ENCODE measurements around the gene PLK5.

The PLK5 gene

GRCh38 chr19:1554968-1555367, 31.1 kb downstream of the PLK5 start:
- H3K9ac ChIP-seq, result no peak overlapping the region

DNA sequence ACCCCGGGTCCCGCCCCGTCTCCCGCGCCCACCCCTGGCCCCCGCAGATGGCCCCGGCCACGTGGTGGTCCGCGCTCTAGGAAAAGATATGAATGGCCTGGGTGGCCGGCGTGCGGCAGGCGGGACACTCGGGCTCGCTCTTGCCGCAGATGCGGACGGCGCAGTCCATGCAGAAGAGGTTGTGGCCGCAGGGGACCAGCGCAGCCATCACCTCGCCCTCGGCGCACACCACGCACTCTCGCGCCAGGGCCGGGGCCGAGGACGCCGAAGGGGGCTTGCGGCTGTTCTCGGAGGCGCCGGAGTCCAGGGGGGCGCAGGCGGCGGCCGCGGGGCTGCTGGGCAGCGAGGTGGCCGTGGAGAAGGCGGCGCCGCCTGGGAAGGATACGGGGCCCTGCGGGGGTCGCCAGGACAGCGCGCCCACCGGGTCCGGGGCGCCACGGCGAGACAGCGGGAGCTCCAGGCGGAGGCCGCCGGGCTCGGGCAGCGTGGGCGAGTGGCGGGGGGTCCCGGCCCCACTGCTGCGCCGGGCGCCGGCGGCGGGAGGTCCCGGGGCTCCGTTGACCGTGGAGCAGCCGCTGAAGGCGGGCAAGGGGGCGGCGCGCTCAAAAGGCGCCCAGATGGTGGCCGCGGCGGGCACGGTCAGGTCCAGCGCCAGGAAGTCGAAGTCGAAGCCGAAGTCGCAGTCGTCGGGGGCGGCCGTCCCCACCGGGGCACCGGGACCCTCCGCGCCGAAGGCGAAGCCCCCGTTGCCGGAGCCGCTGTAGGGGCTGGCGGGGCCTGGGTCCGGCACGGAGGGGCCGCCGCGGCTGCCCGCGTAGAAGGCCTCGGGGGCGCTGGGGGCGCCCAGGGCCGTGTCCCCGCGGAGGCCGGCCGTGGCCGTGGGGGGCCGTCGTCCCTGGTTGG, 31.9 kb downstream of the PLK5 start:
- no peaks in the 10 kb centered on the region for H3K36me3 ChIP-seq (ENCODE audit: insufficient read depth)

More at GRCh38 chr19:1554968-1555367, 31.1 kb downstream of the PLK5 start:
- Histone ChIP-seq H3K27me3 (ENCODE audit: insufficient read depth, low read depth) (peaks cover 3% of the 10 kb centered on the region; the same call in 1 of the 2 replicates), H3K4me3 (IDR thresholded peaks at IDR 0.05; ENCODE audit: insufficient read depth, low read depth, low read length) (no peak overlapping the region), H4K20me1 (ENCODE audit: insufficient read depth) (no peaks in the 10 kb centered on the region), H3K4me1 (ENCODE audit: low read depth, poor library complexity, severe bottlenecking) (no peaks in the 10 kb centered on the region), H3K27ac (no peak overlapping the region), H3K36me3 (ENCODE audit: insufficient read depth) (no peaks in the 10 kb centered on the region), H3K79me2 (ENCODE audit: insufficient read depth, low read depth) (no peaks in the 10 kb centered on the region), H3K4me2 (no peak overlapping the region), H2AFZ (ENCODE audit: low read depth) (no peak overlapping the region)
- TF ChIP-seq, protein P1, sequence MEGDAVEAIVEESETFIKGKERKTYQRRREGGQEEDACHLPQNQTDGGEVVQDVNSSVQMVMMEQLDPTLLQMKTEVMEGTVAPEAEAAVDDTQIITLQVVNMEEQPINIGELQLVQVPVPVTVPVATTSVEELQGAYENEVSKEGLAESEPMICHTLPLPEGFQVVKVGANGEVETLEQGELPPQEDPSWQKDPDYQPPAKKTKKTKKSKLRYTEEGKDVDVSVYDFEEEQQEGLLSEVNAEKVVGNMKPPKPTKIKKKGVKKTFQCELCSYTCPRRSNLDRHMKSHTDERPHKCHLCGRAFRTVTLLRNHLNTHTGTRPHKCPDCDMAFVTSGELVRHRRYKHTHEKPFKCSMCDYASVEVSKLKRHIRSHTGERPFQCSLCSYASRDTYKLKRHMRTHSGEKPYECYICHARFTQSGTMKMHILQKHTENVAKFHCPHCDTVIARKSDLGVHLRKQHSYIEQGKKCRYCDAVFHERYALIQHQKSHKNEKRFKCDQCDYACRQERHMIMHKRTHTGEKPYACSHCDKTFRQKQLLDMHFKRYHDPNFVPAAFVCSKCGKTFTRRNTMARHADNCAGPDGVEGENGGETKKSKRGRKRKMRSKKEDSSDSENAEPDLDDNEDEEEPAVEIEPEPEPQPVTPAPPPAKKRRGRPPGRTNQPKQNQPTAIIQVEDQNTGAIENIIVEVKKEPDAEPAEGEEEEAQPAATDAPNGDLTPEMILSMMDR (conservative IDR thresholded peaks at IDR 0.05; ENCODE audit: low read depth, low read length), result no peak

GRCh38 chr19:1556390-1557070, 32.7 kb downstream of the PLK5 start:
- H4K20me1 ChIP-seq (ENCODE audit: insufficient read depth), result no peaks in the 10 kb centered on the region
- H3K4me3 ChIP-seq (IDR thresholded peaks at IDR 0.05; ENCODE audit: insufficient read depth, low read depth, low read length), result no peak overlapping the region
- no peak overlapping the region for H3K27ac ChIP-seq
- H3K27me3 ChIP-seq (ENCODE audit: insufficient read depth, low read depth), result peaks cover under 1% of the 10 kb centered on the region; the same call in 1 of the 2 replicates
- no peak overlapping the region for H2AFZ ChIP-seq (ENCODE audit: low read depth)
- TF ChIP-seq, protein P1 (conservative IDR thresholded peaks at IDR 0.05; ENCODE audit: low read depth, low read length), result no peak
- no peak overlapping the region for H3K4me2 ChIP-seq
- H3K36me3 ChIP-seq (ENCODE audit: insufficient read depth), result no peaks in the 10 kb centered on the region
- no peak overlapping the region for H3K9ac ChIP-seq
- no peaks in the 10 kb centered on the region for H3K79me2 ChIP-seq (ENCODE audit: insufficient read depth, low read depth)
- no peaks in the 10 kb centered on the region for H3K4me1 ChIP-seq (ENCODE audit: low read depth, poor library complexity, severe bottlenecking)

More for the DNA sequence above, 31.9 kb downstream of the PLK5 start:
- Histone ChIP-seq H2AFZ (ENCODE audit: low read depth) (no peak overlapping the region), H3K4me3 (IDR thresholded peaks at IDR 0.05; ENCODE audit: insufficient read depth, low read depth, low read length) (no peak overlapping the region), H3K79me2 (ENCODE audit: insufficient read depth, low read depth) (no peaks in the 10 kb centered on the region), H3K9ac (no peak overlapping the region), H3K4me2 (no peak overlapping the region), H4K20me1 (ENCODE audit: insufficient read depth) (no peaks in the 10 kb centered on the region), H3K4me1 (ENCODE audit: low read depth, poor library complexity, severe bottlenecking) (no peaks in the 10 kb centered on the region), H3K27me3 (ENCODE audit: insufficient read depth, low read depth) (peaks cover 3% of the 10 kb centered on the region; the same call in 1 of the 2 replicates), H3K27ac (no peak overlapping the region)
- TF ChIP-seq, protein P1 (conservative IDR thresholded peaks at IDR 0.05; ENCODE audit: low read depth, low read length), result no peak

DNA sequence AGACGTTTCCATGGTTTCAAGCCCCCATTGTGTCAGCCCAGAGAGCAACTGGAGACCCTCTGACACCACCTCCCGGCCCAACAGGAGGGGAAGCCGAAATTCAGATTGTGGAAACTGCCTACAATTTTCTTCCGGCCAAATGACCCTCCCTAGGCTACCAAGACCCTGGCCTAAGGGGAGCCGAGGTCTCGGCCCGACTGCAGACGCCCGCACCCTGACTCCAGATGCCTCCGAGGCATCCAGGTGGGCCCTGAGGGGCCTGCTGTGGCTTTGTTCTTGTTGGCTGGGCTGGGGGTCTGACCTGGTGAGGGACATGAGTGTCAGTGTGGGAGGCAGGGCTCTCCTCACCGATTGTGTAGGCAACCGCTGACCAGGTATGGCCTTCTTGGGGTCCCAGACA, 34.7 kb downstream of the PLK5 start:
- H3K9ac ChIP-seq, result no peak overlapping the region
- no peak overlapping the region for H3K4me3 ChIP-seq (IDR thresholded peaks at IDR 0.05; ENCODE audit: insufficient read depth, low read depth, low read length)
- TF ChIP-seq, protein P1 (conservative IDR thresholded peaks at IDR 0.05; ENCODE audit: low read depth, low read length), result no peak
- H3K27me3 ChIP-seq (ENCODE audit: insufficient read depth, low read depth), result no peaks in the 10 kb centered on the region
- H4K20me1 ChIP-seq (ENCODE audit: insufficient read depth), result no peaks in the 10 kb centered on the region
- H3K79me2 ChIP-seq (ENCODE audit: insufficient read depth, low read depth), result no peaks in the 10 kb centered on the region
- no peak overlapping the region for H3K4me2 ChIP-seq
- no peak overlapping the region for H2AFZ ChIP-seq (ENCODE audit: low read depth)
- no peaks in the 10 kb centered on the region for H3K36me3 ChIP-seq (ENCODE audit: insufficient read depth)
- no peak overlapping the region for H3K27ac ChIP-seq
- H3K4me1 ChIP-seq (ENCODE audit: low read depth, poor library complexity, severe bottlenecking), result no peaks in the 10 kb centered on the region
